Measurements from ENCODE around the gene ARHGAP26.

Gene ARHGAP26

DNA sequence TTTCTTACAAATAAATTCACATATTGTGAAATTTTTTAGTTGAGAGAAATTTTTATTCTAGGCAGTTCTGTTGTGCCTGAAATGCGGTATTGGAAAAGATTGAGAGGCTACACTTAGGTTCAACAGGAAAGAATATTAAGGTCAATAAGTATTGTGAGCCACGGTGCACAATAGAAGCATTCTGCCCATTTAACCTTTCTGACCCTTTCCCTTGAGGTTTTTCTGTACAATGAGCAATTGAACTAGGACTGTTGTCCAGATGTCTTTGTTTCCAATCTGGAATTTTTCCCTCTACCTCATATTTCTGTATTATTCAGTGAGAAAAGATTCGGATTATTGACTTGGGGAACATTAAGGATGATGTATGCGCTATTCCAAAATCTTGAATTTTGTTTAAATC lies 428.2 kb downstream of the ARHGAP26 start:
- no peak overlapping the region for H3K4me3 ChIP-seq (ENCODE audit: low read length)
- no peaks in the 10 kb centered on the region for H3K9me3 ChIP-seq (ENCODE audit: control insufficient read depth, insufficient read depth, low read length)
- TF ChIP-seq, protein P1, sequence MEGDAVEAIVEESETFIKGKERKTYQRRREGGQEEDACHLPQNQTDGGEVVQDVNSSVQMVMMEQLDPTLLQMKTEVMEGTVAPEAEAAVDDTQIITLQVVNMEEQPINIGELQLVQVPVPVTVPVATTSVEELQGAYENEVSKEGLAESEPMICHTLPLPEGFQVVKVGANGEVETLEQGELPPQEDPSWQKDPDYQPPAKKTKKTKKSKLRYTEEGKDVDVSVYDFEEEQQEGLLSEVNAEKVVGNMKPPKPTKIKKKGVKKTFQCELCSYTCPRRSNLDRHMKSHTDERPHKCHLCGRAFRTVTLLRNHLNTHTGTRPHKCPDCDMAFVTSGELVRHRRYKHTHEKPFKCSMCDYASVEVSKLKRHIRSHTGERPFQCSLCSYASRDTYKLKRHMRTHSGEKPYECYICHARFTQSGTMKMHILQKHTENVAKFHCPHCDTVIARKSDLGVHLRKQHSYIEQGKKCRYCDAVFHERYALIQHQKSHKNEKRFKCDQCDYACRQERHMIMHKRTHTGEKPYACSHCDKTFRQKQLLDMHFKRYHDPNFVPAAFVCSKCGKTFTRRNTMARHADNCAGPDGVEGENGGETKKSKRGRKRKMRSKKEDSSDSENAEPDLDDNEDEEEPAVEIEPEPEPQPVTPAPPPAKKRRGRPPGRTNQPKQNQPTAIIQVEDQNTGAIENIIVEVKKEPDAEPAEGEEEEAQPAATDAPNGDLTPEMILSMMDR (IDR thresholded peaks at IDR 0.05; ENCODE audit: low read depth, low read length, poor library complexity, severe bottlenecking) = no peak
- no peak for TF ChIP-seq EZH2phosphoT487 (IDR thresholded peaks at IDR 0.05; ENCODE audit: borderline replicate concordance, low read length)
- peaks cover 11% of the 10 kb centered on the region for H3K4me1 ChIP-seq (ENCODE audit: control insufficient read depth, low read length)
- no peak overlapping the region for H3K27ac ChIP-seq (ENCODE audit: low read depth, low read length)
- no peaks in the 10 kb centered on the region for H4K20me1 ChIP-seq (ENCODE audit: control insufficient read depth, insufficient read depth, low read depth, low read length)
- no peaks in the 10 kb centered on the region for H3K27me3 ChIP-seq (ENCODE audit: control insufficient read depth, low read length)
- no peaks in the 10 kb centered on the region for H3F3A ChIP-seq (ENCODE audit: control insufficient read depth, insufficient read depth)
- no peak overlapping the region for H3K4me2 ChIP-seq (ENCODE audit: low read length)
- no peaks in the 10 kb centered on the region for H3K36me3 ChIP-seq (ENCODE audit: control insufficient read depth, low read length)
- no peaks in the 10 kb centered on the region for H3K9me2 ChIP-seq (replicated peaks; ENCODE audit: control insufficient read depth, low read length)
- no peaks in the 10 kb centered on the region for H3K79me2 ChIP-seq (ENCODE audit: control insufficient read depth, low read length)

DNA sequence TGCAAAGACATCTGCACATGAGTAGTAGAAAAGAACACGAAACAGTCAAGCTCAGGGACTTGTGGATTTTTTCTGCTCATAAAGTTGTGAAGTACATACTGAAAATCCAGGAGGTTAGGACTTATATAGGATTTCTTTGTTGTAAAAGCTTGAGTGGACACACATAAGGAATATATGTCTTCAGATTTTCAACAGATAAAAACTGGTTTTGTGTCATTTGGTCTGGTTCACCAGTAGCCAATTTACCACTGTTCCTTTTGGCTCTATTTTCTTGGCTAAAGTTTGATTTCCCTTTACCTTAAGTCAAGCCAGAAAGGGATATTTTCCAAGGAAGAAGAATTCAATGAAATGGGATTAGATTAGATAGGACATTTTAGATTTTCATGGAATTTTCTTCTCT lies 429.0 kb downstream of the ARHGAP26 start:
- Histone ChIP-seq H3K27me3 (ENCODE audit: control insufficient read depth, low read length) (no peaks in the 10 kb centered on the region), H4K20me1 (ENCODE audit: control insufficient read depth, insufficient read depth, low read depth, low read length) (no peaks in the 10 kb centered on the region), H3K4me3 (ENCODE audit: low read length) (no peak overlapping the region), H3K4me2 (ENCODE audit: low read length) (no peak overlapping the region), H3K36me3 (ENCODE audit: control insufficient read depth, low read length) (no peaks in the 10 kb centered on the region), H3F3A (ENCODE audit: control insufficient read depth, insufficient read depth) (no peaks in the 10 kb centered on the region), H3K9me2 (replicated peaks; ENCODE audit: control insufficient read depth, low read length) (no peaks in the 10 kb centered on the region), H3K9me3 (ENCODE audit: control insufficient read depth, insufficient read depth, low read length) (no peaks in the 10 kb centered on the region), H3K4me1 (ENCODE audit: control insufficient read depth, low read length) (peaks cover 11% of the 10 kb centered on the region), H3K79me2 (ENCODE audit: control insufficient read depth, low read length) (no peaks in the 10 kb centered on the region), H3K27ac (ENCODE audit: low read depth, low read length) (no peak overlapping the region)
- no peak for TF ChIP-seq EZH2phosphoT487 (IDR thresholded peaks at IDR 0.05; ENCODE audit: borderline replicate concordance, low read length)
- TF ChIP-seq, protein P1 (IDR thresholded peaks at IDR 0.05; ENCODE audit: low read depth, low read length, poor library complexity, severe bottlenecking) = no peak

DNA sequence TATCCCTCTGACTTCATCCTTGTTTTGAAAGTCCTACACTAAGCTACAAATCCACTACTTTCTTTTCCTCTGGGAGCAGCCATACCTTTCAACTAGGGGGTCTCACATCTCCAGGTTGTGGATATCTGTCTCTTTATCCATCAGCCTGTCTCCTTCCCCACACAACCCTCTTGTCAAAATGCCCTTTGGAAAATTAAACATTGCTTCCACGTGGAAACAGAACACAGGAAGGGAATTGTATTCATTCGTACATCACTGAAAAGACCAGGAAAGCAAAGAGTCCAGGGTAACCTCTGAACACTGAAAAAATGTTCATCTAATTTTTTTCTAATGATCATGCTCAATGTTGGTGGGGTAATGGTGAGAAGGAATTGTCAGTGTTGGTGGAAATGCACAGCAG lies 429.7 kb downstream of the ARHGAP26 start:
- no peak overlapping the region for H3K4me2 ChIP-seq (ENCODE audit: low read length)
- H3K4me3 ChIP-seq (ENCODE audit: low read length) = no peak overlapping the region
- no peaks in the 10 kb centered on the region for H3K9me2 ChIP-seq (replicated peaks; ENCODE audit: control insufficient read depth, low read length)
- no peak overlapping the region for H3K27ac ChIP-seq (ENCODE audit: low read depth, low read length)
- TF ChIP-seq EZH2phosphoT487 (IDR thresholded peaks at IDR 0.05; ENCODE audit: borderline replicate concordance, low read length) = no peak
- TF ChIP-seq, protein P1 (IDR thresholded peaks at IDR 0.05; ENCODE audit: low read depth, low read length, poor library complexity, severe bottlenecking) = no peak
- peaks cover 11% of the 10 kb centered on the region for H3K4me1 ChIP-seq (ENCODE audit: control insufficient read depth, low read length)
- H3K36me3 ChIP-seq (ENCODE audit: control insufficient read depth, low read length) = no peaks in the 10 kb centered on the region
- H3F3A ChIP-seq (ENCODE audit: control insufficient read depth, insufficient read depth) = no peaks in the 10 kb centered on the region
- H4K20me1 ChIP-seq (ENCODE audit: control insufficient read depth, insufficient read depth, low read depth, low read length) = no peaks in the 10 kb centered on the region
- H3K79me2 ChIP-seq (ENCODE audit: control insufficient read depth, low read length) = no peaks in the 10 kb centered on the region
- no peaks in the 10 kb centered on the region for H3K27me3 ChIP-seq (ENCODE audit: control insufficient read depth, low read length)
- H3K9me3 ChIP-seq (ENCODE audit: control insufficient read depth, insufficient read depth, low read length) = no peaks in the 10 kb centered on the region

Data from DOHH2 (cell line).